T-helper 9 cell (primary cell): ENCODE results near the gene RTN4RL1.

ENCODE experiments used
- DNase-seq: peaks from one replicate; pipeline ENCODE4 v3.0.0-alpha.2; 2020

The RTN4RL1 gene

GRCh38 chr17:1976000-1976682 is 49.0 kb downstream of the RTN4RL1 start:
- DNase-seq = no peak

GRCh38 chr17:1975573-1975972 is 49.6 kb downstream of the RTN4RL1 start:
- DNase-seq = no peak

- DNase-seq = no peak
Observed at GRCh38 chr17:1972487-1973160, 52.5 kb downstream of the RTN4RL1 start.

GRCh38 chr17:1970843-1971384 is 54.2 kb downstream of the RTN4RL1 start:
- no peak for DNase-seq

GRCh38 chr17:1969712-1970111 is 55.4 kb downstream of the RTN4RL1 start:
- no peak for DNase-seq

- DNase-seq = no peak
Observed at GRCh38 chr17:1967213-1967612, 57.9 kb downstream of the RTN4RL1 start.

GRCh38 chr17:1966274-1967086 is 58.7 kb downstream of the RTN4RL1 start:
- no peak for DNase-seq

GRCh38 chr17:1965556-1966273 is 59.4 kb downstream of the RTN4RL1 start:
- no peak for DNase-seq

GRCh38 chr17:1963250-1963649 is 61.9 kb downstream of the RTN4RL1 start:
- no peak for DNase-seq

GRCh38 chr17:1961189-1961588 is 63.9 kb downstream of the RTN4RL1 start:
- no peak for DNase-seq

- no peak for DNase-seq
Observed at GRCh38 chr17:1960545-1960912, 64.6 kb downstream of the RTN4RL1 start.

- no peak for DNase-seq
Observed at GRCh38 chr17:1959871-1960544, 65.1 kb downstream of the RTN4RL1 start.

GRCh38 chr17:1958134-1958881 is 66.8 kb downstream of the RTN4RL1 start:
- DNase-seq = no peak

GRCh38 chr17:1957037-1957436 is 68.1 kb downstream of the RTN4RL1 start:
- no peak for DNase-seq

GRCh38 chr17:1956134-1956533 is 69.0 kb downstream of the RTN4RL1 start:
- no peak for DNase-seq

GRCh38 chr17:1953831-1954230 is 71.3 kb downstream of the RTN4RL1 start:
- DNase-seq = no peak

- no peak for DNase-seq
Observed at GRCh38 chr17:1951920-1952319, 73.2 kb downstream of the RTN4RL1 start.

- no peak for DNase-seq
Observed at GRCh38 chr17:1949754-1950153, 75.4 kb downstream of the RTN4RL1 start.

GRCh38 chr17:1948517-1948825 is 76.7 kb downstream of the RTN4RL1 start:
- no peak for DNase-seq

GRCh38 chr17:1947743-1948516 is 77.2 kb downstream of the RTN4RL1 start:
- DNase-seq = no peak

GRCh38 chr17:1947229-1947742 is 77.8 kb downstream of the RTN4RL1 start:
- DNase-seq = no peak
